SU-DHL-6 (cell line): Measurements from ENCODE around the gene ABCA4.

Experiments
- H2AFZ ChIP-seq: fragments of 200-600 bp; sonication (generic); 2 replicates; pipeline ENCODE4 v1.6.1; 2014; ENCODE audit warnings: low read depth, mild to moderate bottlenecking, moderate library complexity, mixed read lengths, antibody characterized with exemption, low read length; ENCODE audit not compliant: severe bottlenecking
- H3F3A ChIP-seq: fragments of 200-600 bp; shearing (Covaris generic); 2 replicates; pipeline ENCODE4 v1.6.0; 2016; ENCODE audit warnings: antibody characterized with exemption, mild to moderate bottlenecking; ENCODE audit not compliant: insufficient read depth
- H3K27ac ChIP-seq: fragments of 200-600 bp; sonication (generic); 2 replicates; pipeline ENCODE4 v1.5.1; 2016; ENCODE audit warnings: low read depth, mild to moderate bottlenecking, low read length, moderate library complexity, mixed read lengths
- H3K27me3 ChIP-seq: fragments of 200-600 bp; sonication (generic), shearing (Covaris generic); 2 replicates; pipeline ENCODE4 v1.6.0; 2014; ENCODE audit warnings: mild to moderate bottlenecking, low read length
- H3K36me3 ChIP-seq: fragments of 200-600 bp; sonication (generic); 2 replicates; pipeline ENCODE4 v1.6.1; 2014; ENCODE audit warnings: mild to moderate bottlenecking, low read length, mixed read lengths
- H3K4me2 ChIP-seq: fragments of 300-600, 200-600 bp; shearing (Covaris generic), sonication (generic); 2 replicates; pipeline ENCODE4 v1.6.0; 2014; ENCODE audit warnings: low read length, low read depth, mild to moderate bottlenecking; ENCODE audit not compliant: poor library complexity, severe bottlenecking
- H3K4me3 ChIP-seq: fragments of 200-600 bp; sonication (generic); 2 replicates; pipeline ENCODE4 v1.5.1; 2014; ENCODE audit warnings: antibody characterized with exemption, low read length, mild to moderate bottlenecking, mixed read lengths; ENCODE audit not compliant: insufficient read depth, poor library complexity, severe bottlenecking
- H3K79me2 ChIP-seq: fragments of 200-600 bp; sonication (generic); 2 replicates; pipeline ENCODE4 v1.6.1; 2014; ENCODE audit warnings: mild to moderate bottlenecking, low read length, moderate library complexity; ENCODE audit not compliant: insufficient read depth
- H3K9ac ChIP-seq: fragments of 200-600 bp; sonication (generic); 2 replicates; pipeline ENCODE4 v1.7.0; 2014; ENCODE audit warnings: mild to moderate bottlenecking, low read length
- H3K9me2 ChIP-seq: fragments of 200-600 bp; sonication (generic); replicated peaks from 2 replicates; pipeline ENCODE4 v1.6.1; 2014; ENCODE audit warnings: low read length; ENCODE audit not compliant: insufficient read depth
- H3K9me3 ChIP-seq: fragments of 200-600 bp; sonication (generic); 2 replicates; pipeline ENCODE4 v1.6.1; 2014; ENCODE audit warnings: low read length, mixed read lengths; ENCODE audit not compliant: insufficient read depth
- H4K20me1 ChIP-seq: fragments of 200-600 bp; sonication (generic); 2 replicates; pipeline ENCODE4 v1.6.1; 2014; ENCODE audit warnings: low read depth, mild to moderate bottlenecking, antibody characterized with exemption, low read length, moderate library complexity, mixed read lengths
- EZH2phosphoT487 ChIP-seq: fragments of 200-600 bp; sonication (generic), shearing (Covaris generic); conservative IDR thresholded peaks from 2 replicates; pipeline ENCODE4 v1.6.1; 2018; ENCODE audit warnings: mild to moderate bottlenecking, antibody characterized with exemption, low read length, moderate library complexity, mixed read lengths
- TF ChIP-seq, protein P1 (sequence below): fragments of 200-600 bp; sonication (generic); IDR thresholded peaks from one replicate; pipeline ENCODE4 v1.5.1; 2017; ENCODE audit warnings: antibody characterized with exemption, mild to moderate bottlenecking, low read length, moderate library complexity; ENCODE audit not compliant: insufficient read depth, poor library complexity, severe bottlenecking

The ABCA4 gene

DNA sequence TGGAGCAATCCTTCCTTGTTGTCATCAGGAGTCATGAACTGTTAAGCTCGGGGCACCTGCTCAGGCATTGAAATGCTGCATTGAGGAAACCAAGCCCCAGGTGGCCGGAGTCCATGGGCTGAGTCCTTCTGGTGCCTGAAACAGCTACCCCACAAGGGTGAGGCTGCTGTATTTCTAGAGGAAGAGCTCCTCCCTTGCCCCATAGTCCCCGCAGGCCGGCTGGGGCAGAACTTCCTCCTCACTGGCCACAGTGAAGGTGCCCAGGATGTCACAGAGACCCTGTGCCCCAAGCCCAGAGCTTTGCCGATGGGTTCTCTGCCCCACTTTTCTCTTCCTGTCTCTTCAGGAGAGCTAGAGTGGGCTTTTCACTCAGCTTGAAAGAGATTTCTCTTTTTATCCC, 130.9 kb downstream of the ABCA4 start:
- no peak for TF ChIP-seq EZH2phosphoT487
- TF ChIP-seq, protein P1, sequence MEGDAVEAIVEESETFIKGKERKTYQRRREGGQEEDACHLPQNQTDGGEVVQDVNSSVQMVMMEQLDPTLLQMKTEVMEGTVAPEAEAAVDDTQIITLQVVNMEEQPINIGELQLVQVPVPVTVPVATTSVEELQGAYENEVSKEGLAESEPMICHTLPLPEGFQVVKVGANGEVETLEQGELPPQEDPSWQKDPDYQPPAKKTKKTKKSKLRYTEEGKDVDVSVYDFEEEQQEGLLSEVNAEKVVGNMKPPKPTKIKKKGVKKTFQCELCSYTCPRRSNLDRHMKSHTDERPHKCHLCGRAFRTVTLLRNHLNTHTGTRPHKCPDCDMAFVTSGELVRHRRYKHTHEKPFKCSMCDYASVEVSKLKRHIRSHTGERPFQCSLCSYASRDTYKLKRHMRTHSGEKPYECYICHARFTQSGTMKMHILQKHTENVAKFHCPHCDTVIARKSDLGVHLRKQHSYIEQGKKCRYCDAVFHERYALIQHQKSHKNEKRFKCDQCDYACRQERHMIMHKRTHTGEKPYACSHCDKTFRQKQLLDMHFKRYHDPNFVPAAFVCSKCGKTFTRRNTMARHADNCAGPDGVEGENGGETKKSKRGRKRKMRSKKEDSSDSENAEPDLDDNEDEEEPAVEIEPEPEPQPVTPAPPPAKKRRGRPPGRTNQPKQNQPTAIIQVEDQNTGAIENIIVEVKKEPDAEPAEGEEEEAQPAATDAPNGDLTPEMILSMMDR = no peak
- Histone ChIP-seq H3K36me3 (no peaks in the 10 kb centered on the region), H4K20me1 (no peaks in the 10 kb centered on the region), H3K27me3 (no peaks in the 10 kb centered on the region), H2AFZ (no peak overlapping the region), H3F3A (no peaks in the 10 kb centered on the region), H3K4me2 (no peak overlapping the region), H3K4me3 (no peak overlapping the region), H3K9me2 (no peaks in the 10 kb centered on the region), H3K9ac (no peak overlapping the region), H3K79me2 (no peaks in the 10 kb centered on the region), H3K27ac (no peak overlapping the region), H3K9me3 (no peaks in the 10 kb centered on the region)

DNA sequence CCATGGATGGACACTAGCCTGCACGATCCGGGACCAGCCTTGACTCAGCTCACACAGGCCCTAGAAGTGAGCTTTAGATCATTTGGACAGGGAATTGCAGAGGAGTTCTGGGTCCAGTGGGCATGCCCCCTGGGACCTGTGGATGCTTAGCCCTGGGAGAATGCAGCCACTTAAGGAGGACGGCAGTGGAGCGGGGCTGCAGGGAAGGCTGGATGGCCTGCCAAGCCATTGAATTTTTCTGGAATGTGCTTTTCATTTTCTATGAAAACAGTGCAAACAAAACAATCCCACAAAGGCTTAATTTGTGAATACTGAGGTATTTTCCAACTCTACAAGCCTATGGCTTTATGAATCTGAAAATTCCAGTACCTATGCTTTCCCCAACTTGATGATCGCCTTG, 131.3 kb downstream of the ABCA4 start:
- H3K4me2 ChIP-seq = no peak overlapping the region
- H3F3A ChIP-seq = no peaks in the 10 kb centered on the region
- TF ChIP-seq, protein P1 = no peak
- TF ChIP-seq EZH2phosphoT487 = no peak
- no peaks in the 10 kb centered on the region for H3K27me3 ChIP-seq
- no peak overlapping the region for H3K4me3 ChIP-seq
- no peaks in the 10 kb centered on the region for H3K36me3 ChIP-seq
- no peaks in the 10 kb centered on the region for H3K79me2 ChIP-seq
- no peaks in the 10 kb centered on the region for H4K20me1 ChIP-seq
- H3K9ac ChIP-seq = no peak overlapping the region
- H2AFZ ChIP-seq = no peak overlapping the region
- no peak overlapping the region for H3K27ac ChIP-seq
- H3K9me3 ChIP-seq = no peaks in the 10 kb centered on the region
- no peaks in the 10 kb centered on the region for H3K9me2 ChIP-seq

- Histone ChIP-seq H3K27me3 (no peaks in the 10 kb centered on the region), H3K9ac (no peak overlapping the region), H3K36me3 (no peaks in the 10 kb centered on the region), H4K20me1 (no peaks in the 10 kb centered on the region), H3K27ac (no peak overlapping the region), H3F3A (no peaks in the 10 kb centered on the region), H2AFZ (no peak overlapping the region), H3K9me2 (no peaks in the 10 kb centered on the region), H3K79me2 (no peaks in the 10 kb centered on the region), H3K4me3 (no peak overlapping the region), H3K4me2 (no peak overlapping the region), H3K9me3 (no peaks in the 10 kb centered on the region)
- no peak for TF ChIP-seq EZH2phosphoT487
- TF ChIP-seq, protein P1 = no peak
Observed at GRCh38 chr1:93988634-93989350, 132.2 kb downstream of the ABCA4 start.
